Ammon's horn (tissue), 1 donor: Measurements from ENCODE around the gene ATP11B.
A peak's percentile ranks its signal among the peaks of the same experiment; 100 is the strongest.

Experiments
- DNase-seq: peaks from one replicate; pipeline ENCODE4 v3.0.0-alpha.2; 2016; ENCODE audit warnings: low spot score

Gene ATP11B

GRCh38 chr3:182792901-182793662 lies at the start of gene ATP11B:
TSS of gene ATP11B (plus strand) at chr3:182793504. CDS start at chr3:182793760, 256 bp downstream.
- peak; percentile 85 for DNase-seq

DNA sequence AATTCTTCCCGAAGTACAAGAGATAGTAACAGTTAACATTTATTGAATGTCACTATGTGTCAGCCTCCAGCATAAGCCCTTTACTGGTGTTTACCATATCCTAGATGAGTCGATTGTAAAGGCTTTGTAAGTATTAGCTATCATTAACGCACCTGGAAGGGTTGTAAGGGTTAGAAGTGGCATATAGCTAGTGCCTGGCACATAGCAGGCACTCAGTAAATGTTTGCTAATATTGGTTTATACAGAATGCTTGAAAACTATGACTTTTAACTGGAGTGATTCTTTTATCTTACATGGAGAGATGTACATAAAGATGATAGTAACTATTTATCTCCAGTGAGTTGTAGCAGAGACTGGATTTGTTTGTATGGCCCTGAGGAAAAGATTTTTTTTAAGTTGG lies 46.3 kb upstream of the ATP11B start:
- DNase-seq = no peak

DNA sequence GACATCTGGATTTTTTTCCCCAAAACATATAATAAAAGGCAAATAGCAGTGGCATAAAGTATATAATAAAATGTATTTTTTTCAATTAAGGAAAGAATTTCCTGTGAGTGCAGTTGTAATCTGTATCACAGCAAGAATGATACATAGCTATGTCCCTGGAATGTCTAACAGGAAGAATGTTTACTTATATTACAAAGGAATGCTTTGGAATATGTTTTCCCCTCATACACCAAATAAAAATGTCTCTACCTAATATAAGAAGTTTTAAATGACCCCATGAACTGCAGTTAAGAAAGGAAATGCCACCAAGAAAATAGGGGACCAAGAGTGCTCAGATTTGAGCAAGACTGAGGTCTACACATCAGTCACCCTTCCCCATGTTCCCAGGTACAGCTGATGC lies 38.0 kb upstream of the ATP11B start:
- no peak for DNase-seq

- DNase-seq = no peak
These were observed 37.6 kb upstream of the ATP11B start for GRCh38 chr3:182755712-182756111.

- DNase-seq = no peak
These were observed 32.6 kb upstream of the ATP11B start for GRCh38 chr3:182760576-182761164.

DNA sequence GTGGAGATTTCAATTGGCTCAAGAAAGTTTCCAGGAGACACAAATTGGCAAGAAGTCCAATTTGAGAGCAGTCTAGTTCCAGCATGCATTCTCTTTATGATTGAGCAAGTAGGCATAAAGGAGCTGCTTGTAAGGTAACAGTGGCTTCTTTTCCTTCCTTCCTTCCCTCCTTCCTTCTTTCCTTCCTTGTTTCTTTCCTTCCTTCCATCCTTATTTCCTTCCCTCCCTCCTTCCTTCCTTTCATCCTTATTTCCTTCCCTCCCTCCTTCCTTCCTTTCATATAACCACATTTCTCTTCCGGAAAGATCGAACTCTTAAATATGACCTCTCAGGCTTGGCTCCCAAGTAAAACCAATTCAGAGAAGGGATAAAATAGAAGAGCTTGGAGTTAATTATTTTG lies 29.4 kb upstream of the ATP11B start:
- no peak for DNase-seq

DNA sequence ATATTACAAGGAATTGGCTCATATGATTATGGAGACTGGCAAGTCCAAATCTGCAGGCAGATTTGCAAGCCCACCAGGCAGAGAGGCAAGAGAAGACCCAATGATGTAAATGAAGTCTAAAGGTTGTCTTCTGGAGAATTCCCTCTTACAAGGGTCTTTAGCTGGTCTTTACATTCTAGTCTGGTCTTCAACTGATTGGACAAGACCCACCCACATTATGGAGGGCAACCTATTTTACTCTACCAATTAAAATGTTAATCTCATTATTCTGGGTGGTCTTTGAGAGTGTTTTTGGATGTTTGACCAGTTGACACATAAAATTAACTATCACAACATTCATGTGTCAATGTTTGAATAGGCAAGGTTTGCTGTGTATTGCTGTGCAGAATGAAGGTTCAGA lies 28.0 kb upstream of the ATP11B start:
- no peak for DNase-seq

- no peak for DNase-seq
These were observed 27.2 kb upstream of the ATP11B start for GRCh38 chr3:182766099-182766498.

- no peak for DNase-seq
These were observed 24.9 kb upstream of the ATP11B start for GRCh38 chr3:182768413-182768812.

- no peak for DNase-seq
These were observed 23.6 kb upstream of the ATP11B start for GRCh38 chr3:182769673-182770072.

DNA sequence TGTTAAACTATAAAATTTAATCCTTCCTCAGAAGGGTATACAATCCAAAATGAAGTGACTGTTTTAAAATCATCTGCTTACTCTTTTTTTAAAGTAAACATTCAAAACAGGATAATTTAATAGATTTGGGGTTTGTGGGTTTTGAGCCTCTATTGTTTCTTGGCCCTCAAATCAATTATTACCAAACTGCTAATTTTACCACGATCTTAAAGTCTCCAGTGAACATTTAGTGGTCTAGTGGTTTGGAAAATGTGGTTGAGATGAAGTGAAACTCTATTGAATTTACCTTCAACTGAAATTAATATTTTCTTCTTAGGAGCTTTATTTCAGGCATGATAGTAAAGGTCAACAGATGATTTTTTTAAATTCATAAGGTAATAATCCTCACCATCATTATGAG lies 11.2 kb upstream of the ATP11B start:
- DNase-seq = no peak

DNA sequence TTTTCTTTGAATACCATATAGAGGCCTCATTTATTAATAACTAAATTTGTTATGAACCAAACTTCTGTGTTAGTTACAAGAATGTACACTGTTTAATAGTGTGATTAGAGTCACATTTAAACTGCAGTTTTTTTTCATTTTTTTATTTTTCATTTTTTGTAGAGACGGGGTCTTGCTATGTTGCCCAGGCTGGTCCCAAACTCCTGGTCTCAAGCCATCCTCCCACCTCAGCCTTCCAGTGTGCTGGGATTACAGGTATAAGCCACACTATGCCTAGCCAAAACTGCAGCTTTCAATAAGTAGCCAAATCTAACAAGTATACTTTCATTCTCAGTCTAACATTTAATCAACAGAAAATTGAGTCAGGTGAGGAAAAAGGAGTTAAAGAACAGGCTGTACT lies 10.2 kb upstream of the ATP11B start:
- no peak for DNase-seq

- DNase-seq = no peak
These were observed 8.8 kb upstream of the ATP11B start for GRCh38 chr3:182784542-182784941.

DNA sequence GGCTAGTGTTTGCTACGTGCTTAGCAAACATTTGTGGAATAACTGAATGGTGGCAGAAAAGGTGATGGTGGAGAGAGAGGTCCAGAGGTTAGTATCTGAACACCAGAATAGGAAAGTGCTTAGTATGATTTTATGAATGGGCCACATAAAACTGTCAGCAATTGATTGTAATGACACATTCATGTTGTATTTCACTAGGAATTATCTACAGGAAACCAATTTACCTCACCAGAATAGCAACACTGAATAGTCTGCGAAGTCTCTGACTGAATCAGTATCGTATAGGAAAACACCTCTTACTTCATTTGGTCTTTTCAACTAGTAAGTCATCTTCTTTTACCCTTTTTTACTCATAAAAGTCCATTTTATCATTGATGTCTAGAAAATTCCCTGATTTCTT lies 8.2 kb upstream of the ATP11B start:
- no peak for DNase-seq

GRCh38 chr3:182785756-182786155 lies 7.5 kb upstream of the ATP11B start:
- no peak for DNase-seq

- DNase-seq = no peak
These were observed 6.6 kb upstream of the ATP11B start for GRCh38 chr3:182786564-182787196.

DNA sequence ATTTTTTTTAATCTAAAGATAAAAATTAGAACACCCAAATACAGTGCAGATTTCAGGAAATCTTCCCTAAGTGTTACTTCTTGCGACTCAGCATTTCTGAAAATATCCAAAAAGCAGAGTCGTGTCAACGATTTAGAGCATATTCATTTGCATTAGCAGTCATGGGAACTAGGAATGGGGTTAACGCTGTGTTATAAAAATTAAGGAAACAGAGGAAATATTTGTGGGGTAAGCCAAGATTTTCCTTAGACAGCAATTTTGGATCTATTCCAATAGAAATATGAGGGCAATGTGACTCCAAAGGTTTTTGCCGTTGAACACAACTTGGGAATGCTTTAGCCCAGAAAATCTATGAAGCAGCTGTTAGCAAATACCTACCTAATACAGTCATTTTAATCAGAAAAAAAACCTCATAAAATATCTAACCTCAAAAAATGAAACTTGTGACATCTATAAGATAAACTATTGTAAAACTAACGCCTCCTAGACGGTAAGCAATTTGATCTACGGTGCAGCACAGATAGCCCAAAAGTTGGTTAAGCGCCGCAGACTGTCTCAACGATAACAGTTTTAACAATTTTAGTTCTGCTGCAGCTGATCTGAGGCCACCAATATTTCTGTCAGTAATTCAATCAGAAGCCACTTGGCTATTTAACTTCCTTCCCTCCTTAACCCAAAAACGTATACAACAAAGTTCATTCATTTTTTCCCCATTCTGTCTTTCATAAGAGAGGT lies 5.8 kb upstream of the ATP11B start:
- DNase-seq = no peak

DNA sequence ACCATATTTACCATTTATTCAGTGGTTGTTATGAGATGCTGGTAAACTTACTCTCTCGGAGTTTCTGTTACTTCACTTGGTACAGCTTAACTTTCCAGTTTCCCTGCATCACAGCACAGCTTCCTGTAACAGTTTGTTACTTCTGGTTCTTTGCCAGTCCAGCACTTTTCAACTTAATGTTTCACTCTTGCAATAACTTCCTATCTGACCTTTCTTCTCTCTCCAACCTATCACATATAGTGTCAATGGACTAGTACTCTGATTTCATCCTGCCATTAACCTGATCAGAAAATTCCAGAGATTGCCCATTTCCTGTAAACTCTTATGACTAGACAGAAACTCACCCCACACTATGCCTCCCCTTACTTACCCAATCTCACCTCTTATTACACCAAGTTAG lies 3.9 kb upstream of the ATP11B start:
- no peak for DNase-seq

- no peak for DNase-seq
These were observed 2.7 kb upstream of the ATP11B start for GRCh38 chr3:182790612-182791011.

DNA sequence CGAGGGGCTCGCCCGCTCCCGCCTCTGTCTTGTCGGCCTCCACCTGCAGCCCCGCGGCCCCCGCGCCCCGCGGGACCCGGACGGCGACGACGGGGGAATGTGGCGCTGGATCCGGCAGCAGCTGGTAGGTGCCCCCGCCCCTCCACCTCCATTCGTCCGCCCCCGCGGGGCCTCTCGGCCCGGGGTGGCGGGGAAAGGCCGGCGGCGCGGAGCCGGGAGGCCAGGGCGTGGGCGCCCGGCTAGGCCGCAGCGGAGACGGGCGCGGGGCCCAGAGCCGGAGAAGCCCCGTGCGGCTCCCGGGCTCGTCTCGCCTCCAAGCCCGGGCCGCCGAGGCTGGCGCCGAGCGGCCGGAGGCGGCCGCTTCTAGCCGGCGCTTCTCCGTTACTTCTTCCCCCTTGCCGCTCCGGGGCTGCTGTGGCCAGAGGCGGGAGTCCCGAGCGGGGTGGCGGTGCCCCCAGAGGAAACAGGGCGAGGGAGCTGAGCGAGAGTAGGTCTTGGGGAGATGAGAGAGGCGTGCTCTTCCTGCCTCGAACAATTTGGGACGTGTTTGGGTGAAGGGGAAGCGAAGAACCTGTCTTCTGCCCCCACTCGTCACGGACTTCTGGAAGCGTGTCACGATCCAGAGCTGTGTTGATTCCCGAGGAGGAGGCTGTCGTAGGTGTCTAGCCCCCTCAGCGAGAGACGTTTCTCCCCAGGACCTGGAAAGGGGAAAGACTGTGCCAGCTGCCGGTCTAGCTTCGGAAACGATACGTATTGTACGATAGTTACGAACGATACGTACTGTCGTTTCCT lies 555 bp downstream of the ATP11B start:
- peak; percentile 49 for DNase-seq

- DNase-seq = no peak
These were observed 1.4 kb downstream of the ATP11B start for GRCh38 chr3:182794455-182795388.
